ENCODE results near the gene UTP18.

DNA sequence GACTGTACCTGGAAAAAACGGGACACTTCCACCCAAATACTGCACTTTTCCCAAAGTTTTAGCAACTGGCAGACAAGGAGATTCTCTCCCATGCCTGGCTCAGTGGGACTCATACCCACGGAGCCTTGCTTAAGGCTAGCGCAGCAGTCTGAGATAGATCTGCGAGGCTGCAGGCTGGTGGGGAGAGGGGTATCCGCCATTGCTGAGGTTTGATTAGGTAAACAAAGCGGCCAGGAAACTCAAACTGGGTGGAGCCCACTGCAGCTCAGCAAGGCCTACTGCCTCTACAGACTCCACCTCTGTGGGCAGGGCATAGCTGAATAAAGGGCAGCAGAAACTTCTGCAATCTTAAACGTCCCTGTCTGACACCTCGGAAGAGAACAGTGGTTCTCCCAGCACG, 44.8 kb downstream of the UTP18 start:
- TF ChIP-seq, protein P1, sequence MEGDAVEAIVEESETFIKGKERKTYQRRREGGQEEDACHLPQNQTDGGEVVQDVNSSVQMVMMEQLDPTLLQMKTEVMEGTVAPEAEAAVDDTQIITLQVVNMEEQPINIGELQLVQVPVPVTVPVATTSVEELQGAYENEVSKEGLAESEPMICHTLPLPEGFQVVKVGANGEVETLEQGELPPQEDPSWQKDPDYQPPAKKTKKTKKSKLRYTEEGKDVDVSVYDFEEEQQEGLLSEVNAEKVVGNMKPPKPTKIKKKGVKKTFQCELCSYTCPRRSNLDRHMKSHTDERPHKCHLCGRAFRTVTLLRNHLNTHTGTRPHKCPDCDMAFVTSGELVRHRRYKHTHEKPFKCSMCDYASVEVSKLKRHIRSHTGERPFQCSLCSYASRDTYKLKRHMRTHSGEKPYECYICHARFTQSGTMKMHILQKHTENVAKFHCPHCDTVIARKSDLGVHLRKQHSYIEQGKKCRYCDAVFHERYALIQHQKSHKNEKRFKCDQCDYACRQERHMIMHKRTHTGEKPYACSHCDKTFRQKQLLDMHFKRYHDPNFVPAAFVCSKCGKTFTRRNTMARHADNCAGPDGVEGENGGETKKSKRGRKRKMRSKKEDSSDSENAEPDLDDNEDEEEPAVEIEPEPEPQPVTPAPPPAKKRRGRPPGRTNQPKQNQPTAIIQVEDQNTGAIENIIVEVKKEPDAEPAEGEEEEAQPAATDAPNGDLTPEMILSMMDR (IDR thresholded peaks at IDR 0.05): no peak
- no peak for TF ChIP-seq POLR2A (IDR thresholded peaks at IDR 0.05)
